Suprapubic skin (tissue), 4 donors: ENCODE results near the gene GFAP. TPM values are rescaled to one million over a fixed set of nuclear protein-coding genes. Genes with fewer than 3 reads are reported as not detected.

Experiments
- DNase-seq, 2 donors: peaks; one replicate each; pipeline ENCODE4 v3.0.0-alpha.2; 2019; ENCODE audit warnings: low spot score in 2 of 2
- H3K27ac ChIP-seq: fragments of 200-600 bp; sonication (generic); one replicate; pipeline ENCODE4 v1.5.1; 2019
- H3K27me3 ChIP-seq: fragments of 200-600 bp; sonication (generic); one replicate; pipeline ENCODE4 v1.5.1; 2019
- H3K36me3 ChIP-seq: fragments of 200-600 bp; sonication (generic); one replicate; pipeline ENCODE4 v1.5.1; 2019
- H3K4me1 ChIP-seq: fragments of 200-600 bp; sonication (generic); one replicate; pipeline ENCODE4 v1.5.1; 2019
- H3K4me3 ChIP-seq: fragments of 200-600 bp; sonication (generic); one replicate; pipeline ENCODE4 v1.5.1; 2019; ENCODE audit warnings: mild to moderate bottlenecking
- H3K9me3 ChIP-seq: fragments of 200-600 bp; sonication (generic); one replicate; pipeline ENCODE4 v1.5.1; 2019
- CTCF ChIP-seq, 2 donors: fragments of 200-600 bp in 1 of 2; fragments of 450-650 bp in 1 of 2; sonication (generic) in 1 of 2; IDR thresholded peaks; one replicate each; pipeline ENCODE4 v1.5.1; 2016 to 2019; ENCODE audit warnings: antibody characterized with exemption in 2 of 2, mild to moderate bottlenecking in 1 of 2, moderate library complexity in 1 of 2
- EP300 ChIP-seq: sonication (generic); formaldehyde crosslinking; IDR thresholded peaks from one replicate; pipeline ENCODE4 v1.6.1; 2017; ENCODE audit warnings: antibody characterized with exemption
- POLR2A ChIP-seq, 2 donors: fragments of 450-650 bp; IDR thresholded peaks; one replicate each; pipeline ENCODE4 v1.6.1; 2017; ENCODE audit warnings: antibody characterized with exemption in 2 of 2, mild to moderate bottlenecking in 2 of 2, moderate library complexity in 2 of 2
- POLR2AphosphoS5 ChIP-seq, 3 donors: sonication (generic); formaldehyde crosslinking; IDR thresholded peaks; one replicate each; pipeline ENCODE4 v1.6.1; 2017; ENCODE audit warnings: antibody characterized with exemption in 3 of 3
- WGBS: methylation state at CpG from one replicate; pipeline ENCODE4 v1.1.5; 2018; 5-methylcytosine and 5-hydroxymethylcytosine counted together
- total RNA-seq, 4 donors: library from RNA; depleted of rRNA; stranded (reverse); fragments of >200 nt; gene quantifications; one replicate each; pipeline ENCODE4 v1.1.0, GENCODE V29; 2016

The GFAP gene
- total RNA-seq, 4 donors from 2014 or later = 0.72 to 5.9 TPM; not detected in 2

- WGBS = 65% methylated on average over 2 of the region's 2 CpGs
- DNase-seq = no peak
- TF ChIP-seq POLR2A (IDR thresholded peaks at IDR 0.05) = no peak
- TF ChIP-seq CTCF (IDR thresholded peaks at IDR 0.05) = no peak
- TF ChIP-seq POLR2AphosphoS5 (IDR thresholded peaks at IDR 0.05) = no peak
- no peak for TF ChIP-seq EP300
- no peak overlapping the region for H3K27ac ChIP-seq
- H3K4me3 ChIP-seq = no peak overlapping the region
- peaks cover 6% of the 10 kb centered on the region for H3K27me3 ChIP-seq
- no peaks in the 10 kb centered on the region for H3K9me3 ChIP-seq
- no peaks in the 10 kb centered on the region for H3K36me3 ChIP-seq
- peaks cover 27% of the 10 kb centered on the region for H3K4me1 ChIP-seq
Observed at GRCh38 chr17:44919411-44919810, 4.1 kb upstream of the GFAP start.

GRCh38 chr17:44918006-44918405, 2.7 kb upstream of the GFAP start:
- Histone ChIP-seq H3K4me1 (peaks cover 27% of the 10 kb centered on the region), H3K4me3 (no peak overlapping the region), H3K27ac (no peak overlapping the region), H3K9me3 (no peaks in the 10 kb centered on the region), H3K27me3 (peaks cover 6% of the 10 kb centered on the region), H3K36me3 (no peaks in the 10 kb centered on the region)
- TF ChIP-seq POLR2AphosphoS5 (IDR thresholded peaks at IDR 0.05) = no peak
- no peak for TF ChIP-seq EP300
- TF ChIP-seq POLR2A (IDR thresholded peaks at IDR 0.05) = no peak
- TF ChIP-seq CTCF (IDR thresholded peaks at IDR 0.05) = no peak
- 66% methylated on average over 2 of the region's 2 CpGs for WGBS
- no peak for DNase-seq

GRCh38 chr17:44917456-44917855, 2.2 kb upstream of the GFAP start:
- Histone ChIP-seq H3K36me3 (no peaks in the 10 kb centered on the region), H3K27me3 (peaks cover 8% of the 10 kb centered on the region), H3K27ac (no peak overlapping the region), H3K4me3 (no peak overlapping the region), H3K9me3 (no peaks in the 10 kb centered on the region), H3K4me1 (peaks cover 27% of the 10 kb centered on the region)
- 87% methylated on average over 6 of the region's 6 CpGs for WGBS
- TF ChIP-seq POLR2AphosphoS5 (IDR thresholded peaks at IDR 0.05) (no peak), EP300 (no peak), CTCF (IDR thresholded peaks at IDR 0.05) (no peak), POLR2A (IDR thresholded peaks at IDR 0.05) (no peak)
- peak in 1 of 2 donors; percentile 46 for DNase-seq

- 28% methylated on average over 6 of the region's 10 CpGs for WGBS
- H3K36me3 ChIP-seq = no peaks in the 10 kb centered on the region
- H3K27ac ChIP-seq = peak overlapping the region; percentile 44
- H3K27me3 ChIP-seq = peaks cover 14% of the 10 kb centered on the region
- no peak overlapping the region for H3K4me3 ChIP-seq
- H3K4me1 ChIP-seq = peaks cover 27% of the 10 kb centered on the region
- TF ChIP-seq CTCF (IDR thresholded peaks at IDR 0.05) (no peak), EP300 (no peak), POLR2A (IDR thresholded peaks at IDR 0.05) (no peak), POLR2AphosphoS5 (IDR thresholded peaks at IDR 0.05) (no peak)
- DNase-seq = peak in 1 of 2 donors; percentile 66
- H3K9me3 ChIP-seq = no peaks in the 10 kb centered on the region
Observed at GRCh38 chr17:44916781-44917241, 1.5 kb upstream of the GFAP start.

GRCh38 chr17:44915862-44916780, 821 bp upstream of the GFAP start:
- no peaks in the 10 kb centered on the region for H3K9me3 ChIP-seq
- peaks cover 34% of the 10 kb centered on the region for H3K4me1 ChIP-seq
- peak overlapping the region; percentile 44 for H3K27ac ChIP-seq
- DNase-seq = peak in 1 of 2 donors; percentile 44
- no peak overlapping the region for H3K4me3 ChIP-seq
- peaks cover 21% of the 10 kb centered on the region for H3K27me3 ChIP-seq
- TF ChIP-seq EP300 = no peak
- TF ChIP-seq POLR2A (IDR thresholded peaks at IDR 0.05) = no peak
- TF ChIP-seq CTCF (IDR thresholded peaks at IDR 0.05) = no peak
- no peak for TF ChIP-seq POLR2AphosphoS5 (IDR thresholded peaks at IDR 0.05)
- WGBS = 66% methylated on average over 11 of the region's 11 CpGs
- H3K36me3 ChIP-seq = no peaks in the 10 kb centered on the region
